OCI-M1 (cell line): ENCODE measurements around the gene ZNF610.
"Not testable (repeated sequence)": the region's sequence is repeated elsewhere in the genome, so short reads cannot be mapped to it uniquely, and the experiment has no call there.

ENCODE experiments used
- DNase-seq: peaks from one replicate; lab custom pipeline; 2025; lab: John Stamatoyannopoulos, UW

Gene ZNF610

GRCh38 chr19:52336117-52336790, at the start of gene ZNF610:
ZNF610 (plus strand) TSS chr19:52336243; CDS start chr19:52349173, 12,930 bp downstream.
- peak; percentile 97 for DNase-seq

DNA sequence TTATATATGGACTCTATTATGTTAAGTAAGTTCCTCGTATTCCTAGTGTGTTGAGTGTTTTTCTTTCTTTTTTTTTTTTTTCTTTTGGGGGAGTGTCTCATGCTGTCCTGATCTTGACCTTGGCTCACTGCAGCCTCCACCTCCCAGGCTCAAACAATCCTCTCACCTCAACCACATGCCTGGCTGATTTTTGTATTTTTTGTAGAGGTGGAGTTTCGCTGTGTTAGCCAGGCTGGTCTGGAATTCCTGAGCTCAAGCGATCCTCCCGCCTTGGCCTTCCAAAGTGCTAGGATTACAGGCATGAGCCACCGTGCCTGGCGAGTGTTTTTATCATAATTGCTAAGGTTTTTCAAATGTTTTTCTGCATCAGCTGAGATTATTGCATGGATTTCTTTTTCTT, 49.8 kb upstream of the ZNF610 start:
- no peak for DNase-seq

DNA sequence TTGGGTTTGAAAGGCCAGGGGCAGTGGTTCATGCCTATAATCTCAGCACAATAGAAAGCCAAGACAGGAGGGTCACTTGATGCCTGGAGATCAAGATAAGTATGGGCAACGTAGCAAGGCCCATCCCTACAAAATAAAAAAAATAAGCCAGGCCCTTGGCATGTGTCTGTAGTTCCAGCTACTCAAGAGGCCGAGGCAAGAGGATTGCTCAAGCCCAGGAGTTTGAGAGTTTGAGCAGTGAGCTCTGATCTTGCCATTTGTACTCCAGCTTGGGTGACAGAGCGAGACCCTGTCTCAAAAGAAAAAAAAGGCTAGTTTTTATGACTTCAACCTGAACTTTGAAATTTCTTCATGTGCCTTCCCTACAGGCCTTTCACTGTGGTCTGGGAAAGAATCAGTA, 44.3 kb upstream of the ZNF610 start:
- DNase-seq, result no peak

- DNase-seq, result not testable (repeated sequence)
Observed at GRCh38 chr19:52292946-52293345, 43.1 kb upstream of the ZNF610 start.

GRCh38 chr19:52296400-52296772, 39.7 kb upstream of the ZNF610 start:
- no peak for DNase-seq

GRCh38 chr19:52296773-52297600, 39.1 kb upstream of the ZNF610 start, which contains the start of gene ZNF480:
ZNF480 (plus strand) TSS chr19:52297169; CDS start chr19:52300413, 3,244 bp downstream.
- peak; percentile 89 for DNase-seq

DNA sequence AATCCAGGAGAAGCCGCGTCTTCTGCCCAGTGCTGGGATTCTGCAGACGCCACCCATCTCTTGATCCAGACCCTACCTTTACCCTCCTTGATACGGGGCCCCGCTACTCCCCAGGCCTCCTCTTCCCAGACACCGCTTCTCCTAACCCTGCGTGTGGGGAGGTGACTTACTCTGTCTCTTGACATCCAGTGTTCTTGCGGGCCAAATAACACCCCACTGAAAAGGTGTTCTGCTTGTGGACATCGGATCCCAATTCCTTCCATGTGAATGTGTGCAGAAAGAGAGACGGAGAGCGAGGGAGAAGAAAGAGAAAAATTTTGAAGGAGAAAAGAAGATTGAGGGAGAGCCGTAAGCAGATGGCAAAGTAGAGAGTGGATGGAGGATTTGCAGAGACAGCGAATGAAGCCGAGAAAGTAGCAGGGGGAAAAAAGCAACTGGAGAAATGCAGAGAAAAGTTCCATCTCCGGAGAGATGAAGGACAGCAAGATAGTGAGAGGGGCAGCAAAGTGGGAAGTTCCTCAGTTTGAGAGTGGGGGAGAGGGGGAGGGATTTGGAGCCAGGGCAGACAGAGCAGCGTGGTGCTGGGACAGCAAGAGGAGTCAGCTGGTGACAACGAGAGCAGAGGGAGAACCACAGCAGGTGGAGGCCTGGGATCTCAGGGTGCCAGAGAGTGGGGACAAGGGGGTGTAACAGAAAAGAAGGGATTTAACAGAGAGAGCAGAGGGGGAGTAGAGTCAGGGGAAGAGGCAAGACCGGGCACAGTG, 38.3 kb upstream of the ZNF610 start:
- peak; percentile 63 for DNase-seq

- peak; percentile 38 for DNase-seq
Observed at GRCh38 chr19:52307275-52307674, 28.8 kb upstream of the ZNF610 start.

GRCh38 chr19:52322429-52322828, 13.6 kb upstream of the ZNF610 start:
- no peak for DNase-seq

GRCh38 chr19:52331757-52332156, 4.3 kb upstream of the ZNF610 start:
- no peak for DNase-seq

DNA sequence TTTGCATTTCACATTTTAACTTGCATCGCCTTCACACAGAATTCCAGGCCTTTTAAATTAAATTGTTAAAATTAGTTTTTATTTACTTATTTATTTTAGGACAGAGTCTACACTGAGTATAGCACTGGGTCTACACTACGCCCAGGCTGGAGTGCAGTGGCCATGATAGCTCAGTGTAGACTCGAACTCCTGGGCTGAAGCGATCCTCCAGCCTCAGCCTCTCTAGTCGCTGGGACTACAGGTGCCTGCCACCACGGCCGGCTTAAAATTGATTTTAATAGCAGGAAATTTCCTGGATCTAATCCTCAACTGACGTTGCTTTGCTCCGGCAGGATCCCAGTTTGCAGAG, 301 bp upstream of the ZNF610 start:
- DNase-seq, result no peak

- peak; percentile 44 for DNase-seq
Observed at GRCh38 chr19:52336791-52337381, 843 bp downstream of the ZNF610 start.

DNA sequence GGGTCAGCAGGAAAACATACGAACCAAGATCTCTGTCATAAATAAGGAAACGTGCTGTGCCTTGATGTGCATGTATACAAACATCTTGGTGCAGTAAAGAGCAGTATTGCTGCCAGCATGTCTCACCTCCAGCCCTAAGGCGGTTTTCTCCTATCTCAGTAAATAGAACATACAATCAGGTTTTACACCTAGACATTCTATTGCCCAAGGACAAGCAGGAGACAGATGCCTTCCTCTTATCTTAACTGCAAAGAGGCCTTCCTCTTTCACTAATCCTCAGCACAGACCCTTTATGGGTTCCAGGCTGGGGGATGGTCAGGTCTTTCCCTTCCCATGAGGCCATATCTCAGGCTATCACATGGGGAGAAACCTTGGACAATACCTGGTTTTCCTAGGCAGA, 3.0 kb downstream of the ZNF610 start:
- DNase-seq, result peak; percentile 27

- peak; percentile 77 for DNase-seq
Observed at GRCh38 chr19:52343548-52343947, 7.5 kb downstream of the ZNF610 start.

GRCh38 chr19:52345162-52345561, 9.1 kb downstream of the ZNF610 start:
- DNase-seq, result no peak

DNA sequence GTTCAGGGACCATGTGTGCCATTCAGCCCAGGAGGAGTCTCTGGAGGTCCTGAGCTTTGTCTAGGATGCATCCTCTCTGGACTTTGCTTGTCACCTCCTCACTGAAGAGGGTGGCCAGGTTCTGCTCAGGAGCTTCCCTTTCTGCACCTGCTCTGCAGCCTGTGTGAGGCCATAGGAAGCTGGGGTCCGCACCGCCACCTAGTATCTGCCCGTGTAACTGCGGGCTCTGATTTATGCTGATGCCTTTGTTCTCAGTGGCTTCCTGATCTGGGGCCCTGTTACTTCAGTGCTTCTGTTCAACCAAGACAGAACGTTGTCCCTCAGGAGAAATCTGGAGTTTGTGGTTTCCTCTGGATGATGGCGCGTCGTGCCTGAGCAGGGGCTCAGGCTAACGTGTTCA, 15.5 kb downstream of the ZNF610 start:
- DNase-seq, result peak; percentile 17

DNA sequence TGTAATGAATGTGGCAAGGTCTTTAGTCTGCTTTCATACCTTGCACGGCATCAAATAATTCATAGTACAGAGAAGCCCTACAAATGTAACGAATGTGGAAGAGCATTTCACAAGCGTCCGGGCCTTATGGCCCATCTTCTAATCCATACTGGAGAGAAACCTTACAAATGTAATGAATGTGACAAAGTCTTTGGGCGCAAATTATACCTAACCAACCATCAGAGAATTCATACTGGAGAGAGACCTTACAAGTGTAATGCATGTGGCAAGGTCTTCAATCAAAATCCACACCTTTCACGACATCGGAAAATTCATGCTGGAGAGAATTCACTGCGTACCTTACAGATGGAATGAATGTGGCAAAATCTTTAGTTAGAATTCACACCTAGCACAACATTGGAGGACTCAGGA, 30.4 kb downstream of the ZNF610 start:
- DNase-seq, result no peak

DNA sequence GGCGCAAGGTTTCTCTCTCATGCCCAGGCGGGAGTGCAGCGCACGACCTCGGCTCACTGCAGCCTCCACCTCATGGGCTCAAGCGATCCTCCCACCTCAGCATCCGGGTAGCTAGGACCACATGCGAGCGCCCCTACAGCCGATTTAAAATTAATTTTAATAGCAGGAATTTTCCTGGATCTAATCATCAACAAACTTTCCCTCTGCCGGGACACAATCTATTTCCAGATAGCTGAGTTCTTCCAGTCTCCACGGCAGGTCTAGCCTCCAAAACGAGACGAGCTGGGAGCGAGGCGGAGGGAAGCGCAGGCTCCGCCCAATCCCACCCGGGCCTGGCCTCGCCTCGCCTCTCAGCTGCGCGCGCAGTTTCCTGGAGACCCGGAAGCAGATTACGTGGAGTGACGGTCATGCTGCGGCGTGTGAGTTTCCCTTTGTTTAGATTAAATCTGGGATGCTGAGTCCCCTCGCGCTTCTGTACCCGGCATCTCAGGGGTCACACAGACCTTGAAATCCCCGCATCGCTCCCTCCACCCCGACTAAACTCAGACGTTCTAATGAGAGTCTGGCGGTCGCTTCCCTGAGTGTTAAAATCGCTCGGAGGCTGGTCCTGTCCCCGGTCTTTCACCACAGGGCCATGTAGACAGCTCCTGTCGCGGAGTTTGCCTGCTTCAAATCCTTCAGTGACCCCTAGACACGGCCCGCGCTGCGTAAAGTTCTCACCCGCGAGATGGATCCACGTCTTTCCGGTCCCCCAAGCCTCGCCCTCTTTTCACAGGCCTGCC, 33.7 kb downstream of the ZNF610 start, which contains the start of gene ZNF880:
Gene ZNF880 (plus strand): TSS at position 365 of the 782 bp plus-strand sequence. CDS start 43 bp downstream, at position 408.
- DNase-seq, result peak; percentile 97

GRCh38 chr19:52370341-52370710, 34.3 kb downstream of the ZNF610 start:
- DNase-seq, result no peak

DNA sequence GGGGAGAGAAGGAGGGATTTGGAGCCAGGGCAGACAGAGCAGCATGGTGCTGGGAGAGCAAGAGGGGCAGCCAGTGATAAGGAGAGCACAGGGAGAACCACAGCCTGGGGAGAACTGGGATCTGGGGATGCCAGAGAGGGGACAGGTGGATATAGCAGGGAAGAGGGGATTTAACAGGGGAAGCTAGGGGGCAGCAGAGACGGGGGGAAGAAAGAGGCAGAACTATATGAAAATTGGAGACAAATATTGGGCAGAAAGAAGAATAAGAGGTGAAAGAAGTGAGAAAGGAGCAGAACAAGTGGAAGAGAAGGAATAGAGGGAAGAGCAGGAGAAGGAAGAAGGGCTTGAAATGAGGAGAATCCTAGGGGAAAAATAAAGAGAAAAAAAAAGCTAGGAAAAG, 55.1 kb downstream of the ZNF610 start:
- peak; percentile 29 for DNase-seq
